HEK293 (cell line): ENCODE measurements around the gene ZMYM3.

Source experiments
- ZBTB20 ChIP-seq: fragments of 450-650 bp; formaldehyde crosslinking; IDR thresholded peaks from 2 replicates; pipeline ENCODE4 v1.5.1; 2016; ENCODE audit warnings: missing biosample characterization, missing genetic modification characterization
- ZBTB21 ChIP-seq: fragments of 450-650 bp; formaldehyde crosslinking; IDR thresholded peaks from 2 replicates; pipeline ENCODE4 v1.5.1; 2017; ENCODE audit warnings: missing biosample characterization, missing genetic modification characterization
- ZNF140 ChIP-seq: fragments of 450-650 bp; formaldehyde crosslinking; IDR thresholded peaks from 2 replicates; pipeline ENCODE4 v1.5.1; 2016; ENCODE audit warnings: missing biosample characterization, missing genetic modification characterization
- ZNF16 ChIP-seq: fragments of 450-650 bp; formaldehyde crosslinking; IDR thresholded peaks from 2 replicates; pipeline ENCODE4 v1.5.1; 2016; ENCODE audit warnings: low read depth, missing biosample characterization, missing genetic modification characterization
- ZNF677 ChIP-seq: fragments of 450-650 bp; IDR thresholded peaks from 2 replicates; pipeline ENCODE4 v1.5.0; 2018; ENCODE audit warnings: missing biosample characterization, mild to moderate bottlenecking, missing genetic modification characterization, moderate library complexity
- ZNF776 ChIP-seq: fragments of 450-650 bp; formaldehyde crosslinking; IDR thresholded peaks from 2 replicates; pipeline ENCODE4 v1.5.0; 2017; ENCODE audit warnings: missing biosample characterization, missing genetic modification characterization, borderline replicate concordance
- TF ChIP-seq, protein P1 (sequence below): fragments of 450-650 bp; formaldehyde crosslinking; IDR thresholded peaks from 2 replicates; pipeline ENCODE4 v1.5.1; 2016; ENCODE audit warnings: missing biosample characterization, missing genetic modification characterization

DNA sequence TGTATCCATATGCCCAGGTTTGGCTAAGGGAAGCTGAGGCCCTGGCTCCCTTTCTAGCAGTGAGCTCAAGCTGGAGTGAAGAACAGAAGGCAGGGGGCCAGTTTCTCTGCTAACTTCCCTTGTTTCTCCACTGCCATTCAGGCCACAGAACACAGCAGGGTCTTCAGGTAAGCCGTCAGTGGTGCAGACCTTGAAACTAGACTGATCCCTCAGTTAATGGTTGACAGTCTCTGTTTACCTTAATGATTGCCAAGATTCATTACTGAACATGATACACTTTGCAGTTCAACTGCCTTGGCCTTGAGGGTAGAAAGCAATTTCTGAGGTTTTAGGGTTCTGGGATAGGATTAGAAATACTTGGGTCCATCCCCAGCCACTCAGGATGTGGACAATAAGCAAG is 39.8 kb downstream of the ZMYM3 start:
- TF ChIP-seq ZNF677 (tag by site-specific recombination) (no peak), ZNF776 (no peak), ZNF140 (tag by site-specific recombination) (no peak), ZBTB20 (tag by site-specific recombination) (no peak), ZBTB21 (tag by site-specific recombination) (no peak), ZNF16 (tag by site-specific recombination) (no peak)
- TF ChIP-seq, protein P1, sequence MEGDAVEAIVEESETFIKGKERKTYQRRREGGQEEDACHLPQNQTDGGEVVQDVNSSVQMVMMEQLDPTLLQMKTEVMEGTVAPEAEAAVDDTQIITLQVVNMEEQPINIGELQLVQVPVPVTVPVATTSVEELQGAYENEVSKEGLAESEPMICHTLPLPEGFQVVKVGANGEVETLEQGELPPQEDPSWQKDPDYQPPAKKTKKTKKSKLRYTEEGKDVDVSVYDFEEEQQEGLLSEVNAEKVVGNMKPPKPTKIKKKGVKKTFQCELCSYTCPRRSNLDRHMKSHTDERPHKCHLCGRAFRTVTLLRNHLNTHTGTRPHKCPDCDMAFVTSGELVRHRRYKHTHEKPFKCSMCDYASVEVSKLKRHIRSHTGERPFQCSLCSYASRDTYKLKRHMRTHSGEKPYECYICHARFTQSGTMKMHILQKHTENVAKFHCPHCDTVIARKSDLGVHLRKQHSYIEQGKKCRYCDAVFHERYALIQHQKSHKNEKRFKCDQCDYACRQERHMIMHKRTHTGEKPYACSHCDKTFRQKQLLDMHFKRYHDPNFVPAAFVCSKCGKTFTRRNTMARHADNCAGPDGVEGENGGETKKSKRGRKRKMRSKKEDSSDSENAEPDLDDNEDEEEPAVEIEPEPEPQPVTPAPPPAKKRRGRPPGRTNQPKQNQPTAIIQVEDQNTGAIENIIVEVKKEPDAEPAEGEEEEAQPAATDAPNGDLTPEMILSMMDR (tag by site-specific recombination) = no peak
